Activated naive CD4-positive, alpha-beta T cell treated with anti-CD3 and anti-CD28 coated beads, Interleukin-2, amount 50 U/mL, for 72 hours (primary cell): ENCODE results near the gene SHANK1. TPM values are rescaled to one million over a fixed set of nuclear protein-coding genes. Genes with fewer than 3 reads are reported as not detected.

Experiments
- ATAC-seq, 2 donors: fragments of 150-1000 bp; cut with Tn5 transposase; 2 replicates each; pipeline ENCODE4 v1.10.0; 2021; ENCODE audit warnings: mild to moderate bottlenecking in 2 of 2, moderate library complexity in 2 of 2
- DNase-seq, 2 donors: peaks; one replicate each; pipeline ENCODE4 v3.0.0; 2021 to 2022; ENCODE audit warnings: low spot score in 2 of 2
- H3K27ac Mint-ChIP-seq, 2 donors: one replicate each; pipeline ENCODE4 v1.8.0; 2022; ENCODE audit warnings: mild to moderate bottlenecking in 2 of 2, mixed read lengths in 2 of 2
- H3K36me3 Mint-ChIP-seq, 2 donors: one replicate each; pipeline ENCODE4 v1.8.0; 2022; ENCODE audit warnings: mixed read lengths in 2 of 2
- H3K9me3 Mint-ChIP-seq, 2 donors: one replicate each; pipeline ENCODE4 v1.8.0; 2022; ENCODE audit warnings: mixed read lengths in 2 of 2
- total RNA-seq, 2 donors: library from RNA; stranded (reverse); gene quantifications; one replicate each; pipeline ENCODE4 v1.2.3, GENCODE V29; 2022

Gene SHANK1
- total RNA-seq, 2 donors from 2014 or later, result 0.14 TPM; not detected in 1

DNA sequence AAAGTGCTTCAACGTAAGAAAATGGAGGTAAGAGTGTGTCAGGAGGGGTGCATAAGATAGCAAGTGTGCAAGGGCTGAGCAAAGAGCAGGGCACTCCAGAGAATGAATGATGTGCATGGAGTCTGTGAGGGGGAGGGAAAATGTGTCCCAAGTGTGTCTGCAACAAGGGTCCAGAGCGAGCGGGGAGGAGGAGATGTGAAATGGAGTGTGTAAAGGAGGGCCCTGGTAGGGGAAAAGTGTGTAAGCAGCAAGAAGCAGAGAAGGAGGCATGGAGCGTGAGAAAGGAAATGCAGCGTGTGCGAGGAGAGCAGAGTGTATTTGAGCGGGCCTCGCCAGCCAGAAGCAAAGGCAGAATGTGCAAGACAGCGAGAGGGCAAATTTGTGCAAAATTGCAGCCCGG, 58.6 kb downstream of the SHANK1 start:
- no peak for ATAC-seq
- Mint-ChIP-seq H3K27ac (no peak overlapping the region), H3K36me3 (peaks cover 14 to 20% of the 10 kb centered on the region in 2 donors), H3K9me3 (peaks cover 6 to 16% of the 10 kb centered on the region in 2 donors)
- DNase-seq, result no peak

DNA sequence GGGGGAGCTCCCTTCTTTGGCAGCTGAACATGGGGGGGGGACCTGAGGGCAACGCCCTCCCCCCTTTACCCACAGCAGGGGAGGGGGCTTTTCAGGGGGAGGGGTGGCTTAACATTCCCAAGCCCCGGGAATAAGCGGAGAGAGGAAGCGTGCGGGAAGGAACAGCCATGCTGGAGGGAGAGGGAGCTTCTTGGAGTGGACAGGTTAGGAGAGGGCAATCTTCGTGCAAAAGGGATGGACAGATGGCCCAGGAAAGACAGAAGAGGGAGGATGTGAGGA, 59.6 kb downstream of the SHANK1 start:
- no peak for DNase-seq
- H3K9me3 Mint-ChIP-seq, result peaks cover 6 to 19% of the 10 kb centered on the region in 2 donors
- ATAC-seq, result no peak

DNA sequence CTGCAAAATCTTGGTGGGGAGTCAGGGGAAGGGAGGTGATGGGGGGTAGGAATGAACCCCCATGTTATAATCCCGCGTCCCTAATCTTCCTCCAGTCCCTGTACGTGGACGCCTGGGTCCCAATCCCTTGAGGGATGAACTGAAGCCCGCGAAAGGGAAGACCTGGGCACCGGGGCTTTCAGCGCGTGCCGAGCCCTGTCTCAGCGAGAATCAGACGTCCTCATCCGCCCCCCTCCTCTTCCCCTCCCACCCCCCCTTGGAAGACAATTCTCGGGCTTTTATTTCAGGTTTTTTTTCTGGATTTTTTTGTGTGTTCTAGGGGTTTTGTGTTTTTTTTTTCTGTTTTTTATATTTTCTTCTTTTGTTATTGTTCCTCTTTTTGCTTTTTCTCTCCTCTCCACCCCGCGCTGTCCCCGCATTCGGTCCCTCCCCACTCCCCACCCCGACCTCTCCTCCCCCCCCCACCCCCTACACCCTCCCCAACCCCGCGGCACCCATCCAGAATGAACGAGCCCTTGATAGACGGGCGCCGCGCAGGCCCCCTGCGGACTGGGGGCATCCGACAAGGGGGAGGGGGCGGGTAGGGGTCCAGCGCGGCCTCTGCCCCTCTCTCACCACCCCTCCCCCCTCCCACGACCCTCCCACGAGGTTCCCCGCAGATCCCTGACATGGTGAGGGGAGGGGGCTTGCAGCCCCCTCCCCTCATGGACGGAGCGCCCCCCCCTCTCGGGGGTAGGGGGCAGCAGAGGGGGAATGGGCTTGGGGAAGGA, 60.1 kb downstream of the SHANK1 start:
- no peak for ATAC-seq
- Mint-ChIP-seq H3K9me3 (peaks cover 6 to 24% of the 10 kb centered on the region in 2 donors), H3K36me3 (peaks cover 14 to 34% of the 10 kb centered on the region in 2 donors), H3K27ac (no peak overlapping the region)
- no peak for DNase-seq

More for the DNA sequence above, 59.6 kb downstream of the SHANK1 start:
- Mint-ChIP-seq H3K36me3 (peaks cover 14 to 29% of the 10 kb centered on the region in 2 donors), H3K27ac (no peak overlapping the region)

DNA sequence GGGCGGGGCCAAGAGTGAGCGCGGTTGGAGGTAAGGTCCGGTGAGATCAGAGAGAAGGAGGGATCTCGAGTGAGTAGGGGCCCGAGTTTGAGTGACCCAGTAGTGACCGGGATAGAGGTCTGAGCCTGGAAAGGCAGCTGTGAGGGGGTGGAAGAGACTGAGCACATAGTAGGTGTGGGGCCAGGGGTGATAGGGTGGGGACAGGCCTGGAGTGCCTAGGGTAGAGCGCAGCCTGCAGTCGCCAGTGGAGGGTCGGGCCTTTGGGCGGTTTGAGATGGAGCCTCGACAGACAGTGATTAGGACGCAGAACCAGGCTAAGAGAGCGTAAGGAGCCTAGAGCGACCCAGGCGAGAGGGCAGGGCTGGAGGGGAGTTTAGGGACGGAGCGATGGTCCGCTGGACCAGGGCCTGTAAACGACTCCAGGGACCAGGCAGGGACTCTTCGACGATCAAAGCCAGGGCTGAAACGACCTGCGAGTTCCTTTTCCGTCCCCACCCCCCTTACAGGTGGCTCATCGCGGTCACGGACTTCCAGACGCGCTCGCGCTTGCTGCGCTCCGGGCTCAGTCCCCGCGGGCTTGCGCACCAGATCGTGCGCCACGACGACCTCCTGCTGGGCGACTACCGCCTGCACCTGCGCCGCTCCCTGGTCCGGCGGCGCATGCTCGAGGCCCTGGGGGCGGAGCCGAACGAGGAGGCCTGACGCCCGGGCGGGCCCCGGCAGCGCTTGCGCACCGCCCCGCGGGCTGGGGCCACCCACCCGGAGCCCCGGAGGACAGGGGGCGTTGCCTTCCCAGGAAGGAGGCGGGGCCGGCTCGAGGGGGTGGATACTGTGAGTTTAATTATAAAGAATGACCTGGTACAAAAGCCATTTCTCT, 60.9 kb downstream of the SHANK1 start:
- Mint-ChIP-seq H3K9me3 (peaks cover 6 to 29% of the 10 kb centered on the region in 2 donors), H3K36me3 (peaks cover 14 to 35% of the 10 kb centered on the region in 2 donors), H3K27ac (peak overlapping the region; percentile 84 to 96)
- peak; percentile 62 to 85 for DNase-seq
- ATAC-seq, result peak; percentile 19 to 62

DNA sequence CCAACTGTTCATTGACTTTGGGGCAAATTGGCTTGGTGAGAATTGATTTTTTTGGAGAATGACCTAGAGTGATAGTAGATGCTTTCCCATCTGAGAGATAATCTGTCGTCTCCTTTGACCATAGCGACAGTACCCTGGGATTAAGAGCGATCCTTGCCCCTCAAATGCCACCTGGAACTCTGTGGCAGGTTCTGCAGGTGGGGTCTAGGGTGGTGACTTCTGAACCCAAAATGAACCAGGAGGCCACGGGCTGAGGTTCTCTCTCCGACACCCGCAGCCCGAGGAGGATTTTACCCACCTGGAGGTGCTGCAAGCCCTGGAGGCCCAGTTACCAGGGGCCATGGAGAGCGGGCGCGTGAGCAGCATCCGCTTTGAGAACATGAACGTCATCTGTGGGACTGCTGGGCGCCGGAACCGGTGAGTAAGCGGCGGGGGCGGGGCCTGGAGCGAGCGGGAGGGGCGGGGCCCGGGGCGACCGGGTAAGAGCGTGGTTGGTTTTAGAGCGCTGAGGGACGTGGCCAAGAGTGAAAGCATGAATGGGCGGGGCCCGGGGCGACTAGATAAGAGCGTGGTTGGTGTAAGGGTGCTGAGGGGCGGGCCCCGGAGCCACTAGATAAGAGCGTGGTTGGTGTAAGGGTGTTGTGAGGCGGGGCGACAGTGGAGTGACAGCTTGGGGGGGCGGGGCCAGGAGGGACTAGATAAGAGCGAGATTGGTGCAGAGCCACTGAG, 61.7 kb downstream of the SHANK1 start:
- DNase-seq (peak; percentile 83 to 87), ATAC-seq (peak; percentile 95)
- peaks cover 14 to 35% of the 10 kb centered on the region in 2 donors for H3K36me3 Mint-ChIP-seq
- peak overlapping the region; percentile 84 to 96 for H3K27ac Mint-ChIP-seq
- H3K9me3 Mint-ChIP-seq, result peaks cover 6 to 29% of the 10 kb centered on the region in 2 donors

DNA sequence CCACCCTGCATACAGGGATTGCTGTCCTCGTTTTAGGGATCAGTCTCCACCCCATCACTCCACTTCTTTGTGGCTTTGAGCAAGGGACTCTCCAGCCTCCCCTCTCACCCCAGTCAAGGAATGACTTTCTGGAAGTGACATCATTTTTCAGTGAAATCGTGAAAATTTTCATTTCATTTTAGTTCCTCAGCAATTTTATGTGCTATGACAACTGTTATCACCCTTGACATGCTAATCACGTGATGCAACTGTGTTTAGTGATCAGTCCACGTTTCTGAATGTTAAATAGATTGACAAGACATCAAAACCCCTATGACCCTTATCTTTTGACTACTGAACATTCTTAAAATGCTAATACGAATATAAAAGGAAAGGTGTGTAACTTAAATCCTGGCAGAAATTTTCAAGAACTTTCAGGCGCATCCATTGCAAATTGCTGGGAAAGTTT, 62.4 kb downstream of the SHANK1 start:
- Mint-ChIP-seq H3K9me3 (peaks cover 6 to 29% of the 10 kb centered on the region in 2 donors), H3K27ac (peak overlapping the region in 1 of 2 donors; percentile 19), H3K36me3 (peaks cover 14 to 35% of the 10 kb centered on the region in 2 donors)
- DNase-seq (no peak), ATAC-seq (no peak)

DNA sequence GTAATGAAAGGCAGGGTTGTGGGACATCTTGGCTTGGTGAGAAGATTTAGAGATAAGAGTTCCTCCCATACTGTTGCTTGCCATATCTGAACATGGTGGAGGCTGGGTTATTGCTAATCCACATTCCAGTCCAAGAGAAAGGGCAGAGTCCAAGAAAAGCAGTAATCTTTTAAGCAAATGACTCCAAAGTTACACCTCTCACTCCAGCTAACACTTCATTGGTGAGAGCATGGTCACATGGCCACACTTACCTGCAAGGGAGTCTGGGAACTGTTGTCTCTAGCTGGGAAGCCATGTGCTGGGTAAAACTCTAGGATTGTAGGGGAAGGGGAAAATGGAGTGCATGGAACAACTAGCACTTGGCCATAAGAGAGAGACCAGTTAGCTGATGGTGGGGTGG, 64.7 kb downstream of the SHANK1 start:
- Mint-ChIP-seq H3K9me3 (peaks cover 6 to 27% of the 10 kb centered on the region in 2 donors), H3K36me3 (peaks cover 14 to 35% of the 10 kb centered on the region in 2 donors), H3K27ac (no peak overlapping the region)
- ATAC-seq (no peak), DNase-seq (no peak)

DNA sequence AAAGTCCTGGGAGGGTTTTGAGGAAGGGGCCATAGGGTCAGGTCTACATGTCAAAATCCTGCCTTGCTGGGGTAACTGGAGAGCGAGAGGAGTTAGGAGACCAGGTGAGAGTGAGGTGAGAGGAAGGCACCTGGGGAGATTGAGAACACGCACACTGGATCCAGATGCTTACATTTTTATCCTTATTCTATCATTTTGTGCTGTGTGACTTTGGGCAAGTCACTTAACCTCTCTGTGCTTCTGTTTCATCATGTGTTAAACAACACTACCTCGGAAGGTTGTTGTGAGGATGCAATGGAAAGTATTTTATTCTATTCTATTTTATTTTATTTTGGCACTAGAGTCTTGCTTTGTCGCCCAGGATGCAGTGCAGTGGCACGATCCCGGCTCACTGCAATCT, 66.9 kb downstream of the SHANK1 start:
- no peak for ATAC-seq
- H3K27ac Mint-ChIP-seq, result no peak overlapping the region
- no peak for DNase-seq
- peaks cover 6 to 20% of the 10 kb centered on the region in 2 donors for H3K9me3 Mint-ChIP-seq
- peaks cover 13 to 27% of the 10 kb centered on the region in 2 donors for H3K36me3 Mint-ChIP-seq

DNA sequence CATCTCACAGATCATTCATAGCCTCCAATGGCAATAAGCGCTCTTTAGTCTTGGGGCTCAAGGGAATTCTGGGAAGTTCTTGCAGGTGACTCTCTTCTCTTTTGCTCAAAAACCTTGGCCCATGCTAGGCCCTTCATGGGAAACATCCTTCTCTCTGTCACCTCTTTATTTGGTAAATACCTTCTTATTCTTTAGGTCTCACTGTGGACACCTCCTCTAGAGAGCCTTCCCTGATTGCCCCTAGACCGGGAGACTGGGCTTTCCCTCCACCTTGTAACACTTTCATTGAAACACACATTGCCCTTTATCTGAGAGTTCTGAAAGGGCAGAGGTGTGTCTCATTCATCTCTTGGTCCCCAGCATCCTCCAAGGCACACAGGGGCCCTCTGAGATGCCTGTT, 68.4 kb downstream of the SHANK1 start:
- DNase-seq (no peak), ATAC-seq (no peak)
- Mint-ChIP-seq H3K36me3 (peaks cover 2 to 16% of the 10 kb centered on the region in 2 donors), H3K27ac (no peak overlapping the region), H3K9me3 (peaks cover 2 to 16% of the 10 kb centered on the region in 2 donors)

DNA sequence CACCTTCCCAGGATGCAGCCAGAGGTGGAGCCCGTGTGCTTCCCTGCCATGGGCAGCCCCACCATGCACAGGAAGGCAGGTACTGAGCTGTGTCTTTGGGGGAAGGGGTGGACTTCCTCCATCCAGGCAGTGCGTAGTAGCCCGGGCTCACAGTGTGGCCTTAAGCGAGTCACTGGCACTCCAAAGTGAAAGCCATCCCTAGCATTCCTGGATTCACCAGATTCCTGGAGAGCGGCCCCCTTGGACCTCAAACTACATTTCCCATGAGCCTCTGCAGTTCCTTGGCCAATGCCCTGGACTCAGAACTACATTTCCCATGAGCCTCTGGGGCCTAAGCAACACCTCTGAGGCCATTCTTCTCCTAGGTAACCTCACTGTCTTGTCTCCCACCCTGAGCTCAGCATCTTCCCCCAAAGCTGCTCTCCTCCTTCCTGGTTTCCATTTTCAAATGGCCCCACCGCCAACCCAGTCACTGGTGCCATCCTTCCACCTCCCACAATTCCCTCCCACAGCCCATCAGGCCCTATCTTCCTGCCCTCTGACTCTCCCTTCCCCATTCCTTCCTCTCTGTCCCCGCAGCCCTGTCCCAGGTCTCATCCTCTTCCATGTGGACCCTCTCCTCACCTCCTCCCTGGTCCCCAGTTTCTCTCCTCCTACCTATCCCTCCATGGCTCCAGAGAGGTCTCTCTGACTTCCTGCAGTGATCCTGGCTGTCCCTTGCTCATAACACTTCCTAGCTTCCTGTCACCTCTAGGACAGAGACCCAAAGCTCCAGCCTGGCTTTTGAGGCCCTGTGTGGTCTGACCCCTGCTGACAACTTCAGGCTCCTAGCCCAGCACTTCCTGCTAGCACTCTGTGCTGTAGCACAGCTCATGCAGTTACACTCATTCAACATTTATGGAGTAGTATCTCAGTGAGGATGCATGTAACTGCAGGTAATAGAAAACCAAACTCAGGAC, 69.9 kb downstream of the SHANK1 start, which contains the start of gene C19orf81:
Gene C19orf81 (plus strand): TSS at position 13 of the 959 bp plus-strand sequence. CDS start 0 bp downstream, at position 13.
- Mint-ChIP-seq H3K27ac (no peak within 1 kb of the TSS), H3K36me3 (peaks cover 0 to 2% of the 10 kb centered on the region in 2 donors), H3K9me3 (peaks cover 0 to 10% of the 10 kb centered on the region in 2 donors)
- peak in 1 of 2 donors; percentile 53 for ATAC-seq
- no peak for DNase-seq

DNA sequence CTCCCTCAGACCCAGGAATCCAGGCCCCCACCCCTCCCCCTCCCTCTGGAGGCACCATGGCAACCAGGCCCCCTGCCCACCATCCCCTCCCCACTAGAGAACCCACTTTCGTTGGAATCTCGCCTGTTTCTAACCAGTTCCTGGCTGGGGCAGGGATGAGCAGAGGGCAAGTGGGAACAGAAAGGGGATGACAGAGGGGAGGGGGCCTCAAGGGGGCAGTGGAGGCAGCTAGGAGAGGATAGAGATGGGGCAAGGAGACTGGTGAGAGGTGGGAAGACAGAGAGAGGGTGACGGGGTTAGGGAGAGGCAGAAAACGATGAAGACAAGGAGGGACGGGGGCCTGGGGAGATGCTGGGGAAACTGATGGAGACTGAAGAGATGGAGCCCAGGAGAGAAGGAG, 70.9 kb downstream of the SHANK1 start:
- H3K36me3 Mint-ChIP-seq, result no peaks in the 10 kb centered on the region
- ATAC-seq (no peak), DNase-seq (no peak)
- H3K27ac Mint-ChIP-seq, result no peak overlapping the region
- H3K9me3 Mint-ChIP-seq, result peaks cover 0 to 3% of the 10 kb centered on the region in 2 donors

DNA sequence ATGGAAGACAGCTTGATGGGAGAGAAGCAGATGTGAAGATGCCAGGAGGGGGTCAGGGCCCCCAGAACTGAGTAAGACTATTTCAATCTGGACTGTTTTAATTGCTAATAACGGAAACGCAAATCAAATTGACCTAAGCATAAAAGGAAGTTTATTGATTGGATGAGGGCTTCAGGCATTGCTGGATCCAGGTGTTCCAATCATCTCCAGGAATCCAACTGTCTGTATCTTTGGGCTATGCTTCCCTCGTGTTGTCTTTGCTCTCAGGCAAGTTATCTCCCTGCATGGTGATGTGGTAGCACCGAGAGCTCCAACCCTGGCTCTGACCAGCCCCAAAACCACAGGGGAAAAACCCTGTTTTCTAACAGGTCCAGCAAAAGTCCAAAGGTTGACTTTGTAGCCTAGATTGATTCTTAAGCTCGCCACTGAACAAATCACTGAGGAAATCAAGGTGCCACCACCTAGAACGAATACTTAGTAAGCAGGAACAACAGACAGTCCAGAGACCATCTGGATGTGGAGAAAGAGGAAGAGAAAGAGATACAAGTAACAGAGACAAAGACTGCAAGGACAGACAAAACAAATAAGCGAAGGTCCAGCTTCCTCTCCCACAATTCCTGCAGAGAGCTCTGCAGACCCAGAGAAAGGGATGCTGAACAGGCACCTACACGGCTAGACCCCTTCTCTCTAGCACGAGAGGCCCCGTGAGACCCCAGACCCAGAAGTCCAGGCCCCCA, 71.6 kb downstream of the SHANK1 start:
- peaks cover 0 to 3% of the 10 kb centered on the region in 2 donors for H3K9me3 Mint-ChIP-seq
- ATAC-seq, result no peak
- H3K36me3 Mint-ChIP-seq, result no peaks in the 10 kb centered on the region
- DNase-seq, result no peak
- H3K27ac Mint-ChIP-seq, result no peak overlapping the region

DNA sequence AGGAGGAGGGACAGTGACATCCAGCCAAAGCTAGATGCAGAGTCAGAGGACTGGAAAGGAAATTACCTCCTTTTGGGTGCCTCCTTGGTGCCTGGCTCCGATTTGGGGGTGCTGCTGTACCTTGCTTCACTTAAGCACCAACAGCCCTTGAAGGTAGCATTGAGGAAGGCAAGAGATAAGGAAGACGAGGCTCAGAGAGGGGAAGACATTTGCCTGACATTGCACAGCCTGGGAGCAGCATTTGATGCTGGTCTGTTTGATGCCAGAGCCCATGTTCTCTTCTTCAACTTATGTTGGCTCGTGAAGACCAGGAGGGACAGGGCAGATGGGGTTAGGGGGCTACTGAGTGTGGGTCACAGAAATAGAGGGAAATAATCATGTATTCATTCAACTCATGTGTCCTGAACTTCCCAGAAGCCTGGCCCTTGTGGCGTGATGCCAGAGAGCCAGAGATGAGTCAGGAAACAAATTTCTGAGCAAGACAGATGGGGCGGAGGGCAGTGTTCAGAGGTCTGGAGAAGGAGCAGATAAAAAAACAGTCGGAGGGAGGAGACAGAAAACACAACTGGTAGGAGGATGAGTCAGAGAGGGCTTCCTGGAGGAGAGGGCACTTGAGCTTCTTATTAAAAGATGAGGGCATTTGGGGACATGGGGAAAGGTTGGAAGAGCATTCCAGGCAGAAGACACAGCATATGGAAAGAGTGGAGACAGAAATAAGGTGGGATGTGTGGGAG, 73.4 kb downstream of the SHANK1 start:
- no peak overlapping the region for H3K27ac Mint-ChIP-seq
- ATAC-seq (no peak), DNase-seq (no peak)

DNA sequence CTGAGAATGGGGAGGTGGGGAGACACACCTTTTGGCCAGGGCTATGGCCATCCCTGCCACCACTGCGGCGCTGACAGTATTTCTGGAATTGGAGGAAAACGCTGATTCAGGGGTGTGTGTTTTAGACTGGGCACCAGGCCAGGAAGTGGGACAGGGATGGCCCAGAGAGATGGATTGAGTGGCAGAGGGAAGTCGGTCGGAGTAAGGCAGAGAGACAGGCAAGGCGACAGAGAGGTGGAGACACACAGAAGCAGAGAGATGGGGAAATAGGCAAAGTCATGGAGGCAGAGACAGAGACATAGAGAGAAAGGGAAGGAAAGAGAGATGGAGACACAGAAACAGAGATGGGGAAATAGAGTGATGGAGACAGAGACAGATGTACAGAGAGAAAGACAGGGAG, 74.5 kb downstream of the SHANK1 start:
- Mint-ChIP-seq H3K27ac (no peak overlapping the region), H3K36me3 (no peaks in the 10 kb centered on the region), H3K9me3 (peaks cover 0 to 3% of the 10 kb centered on the region in 2 donors)
- DNase-seq (no peak), ATAC-seq (no peak)

More for the DNA sequence above, 73.4 kb downstream of the SHANK1 start:
- Mint-ChIP-seq H3K36me3 (no peaks in the 10 kb centered on the region), H3K9me3 (peaks cover 0 to 3% of the 10 kb centered on the region in 2 donors)
